ENCODE results near the gene GCN1.

DNA sequence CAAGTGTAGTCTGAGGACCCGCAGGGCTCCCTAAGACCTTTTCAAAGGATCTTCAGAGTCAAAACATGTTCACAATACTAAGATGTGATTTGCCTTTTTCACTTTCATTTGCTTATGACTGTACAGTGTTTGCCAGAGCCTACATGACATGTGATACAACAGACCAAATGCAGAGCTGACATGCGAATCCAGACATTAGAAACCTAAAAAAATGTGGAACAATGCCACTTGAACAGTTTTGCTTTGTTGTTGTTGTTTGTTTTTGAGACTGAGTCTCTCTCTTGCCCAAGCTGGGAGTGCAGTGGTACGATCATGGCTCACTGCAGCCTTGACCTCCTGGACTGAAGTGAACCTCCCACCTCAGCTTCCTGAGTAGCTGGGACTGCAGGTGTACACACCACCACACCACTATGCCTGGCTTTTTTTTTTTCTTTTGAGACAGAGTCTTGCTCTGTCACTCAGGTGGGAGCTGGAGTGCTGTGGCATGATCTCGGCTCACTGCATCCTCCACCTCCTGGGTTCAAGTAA lies 72.7 kb downstream of the GCN1 start:
- TF ChIP-seq POLR2A (IDR thresholded peaks at IDR 0.05) = no peak
- TF ChIP-seq, protein P1, sequence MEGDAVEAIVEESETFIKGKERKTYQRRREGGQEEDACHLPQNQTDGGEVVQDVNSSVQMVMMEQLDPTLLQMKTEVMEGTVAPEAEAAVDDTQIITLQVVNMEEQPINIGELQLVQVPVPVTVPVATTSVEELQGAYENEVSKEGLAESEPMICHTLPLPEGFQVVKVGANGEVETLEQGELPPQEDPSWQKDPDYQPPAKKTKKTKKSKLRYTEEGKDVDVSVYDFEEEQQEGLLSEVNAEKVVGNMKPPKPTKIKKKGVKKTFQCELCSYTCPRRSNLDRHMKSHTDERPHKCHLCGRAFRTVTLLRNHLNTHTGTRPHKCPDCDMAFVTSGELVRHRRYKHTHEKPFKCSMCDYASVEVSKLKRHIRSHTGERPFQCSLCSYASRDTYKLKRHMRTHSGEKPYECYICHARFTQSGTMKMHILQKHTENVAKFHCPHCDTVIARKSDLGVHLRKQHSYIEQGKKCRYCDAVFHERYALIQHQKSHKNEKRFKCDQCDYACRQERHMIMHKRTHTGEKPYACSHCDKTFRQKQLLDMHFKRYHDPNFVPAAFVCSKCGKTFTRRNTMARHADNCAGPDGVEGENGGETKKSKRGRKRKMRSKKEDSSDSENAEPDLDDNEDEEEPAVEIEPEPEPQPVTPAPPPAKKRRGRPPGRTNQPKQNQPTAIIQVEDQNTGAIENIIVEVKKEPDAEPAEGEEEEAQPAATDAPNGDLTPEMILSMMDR (IDR thresholded peaks at IDR 0.05) = no peak
